Mucosa of gallbladder (tissue), 1 donor: ENCODE measurements around the gene C20orf173. TPM values are rescaled to one million over a fixed set of nuclear protein-coding genes. Genes with fewer than 3 reads are reported as not detected.
"Not testable (repeated sequence)": the region's sequence is repeated elsewhere in the genome, so short reads cannot be mapped to it uniquely, and the experiment has no call there.

Experiments
- DNase-seq: peaks from one replicate; pipeline ENCODE4 v3.0.0-alpha.2; 2020; ENCODE audit warnings: low spot score
- total RNA-seq: library from RNA; stranded (reverse); gene quantifications from one replicate; pipeline ENCODE4 v1.2.1, GENCODE V29; 2021
- donor health status: DM: no; HTN: no; CAD: no.

C20orf173 gene
- total RNA-seq = not detected

- DNase-seq = no peak
These were observed at the start of gene C20orf173 for GRCh38 chr20:35529552-35529951. TSS of gene C20orf173 (minus strand) at chr20:35529652. CDS start at chr20:35529373, 279 bp downstream.

- DNase-seq = no peak
These were observed 49.7 kb upstream of the C20orf173 start for GRCh38 chr20:35579196-35579595.

GRCh38 chr20:35578469-35578868 is 49.0 kb upstream of the C20orf173 start:
- no peak for DNase-seq

- no peak for DNase-seq
These were observed 47.4 kb upstream of the C20orf173 start for GRCh38 chr20:35576816-35577215.

- DNase-seq = no peak
These were observed 46.5 kb upstream of the C20orf173 start for GRCh38 chr20:35575958-35576357.

GRCh38 chr20:35572838-35573237 is 43.4 kb upstream of the C20orf173 start:
- DNase-seq = no peak

GRCh38 chr20:35571555-35571954 is 42.1 kb upstream of the C20orf173 start:
- no peak for DNase-seq

GRCh38 chr20:35568645-35569044 is 39.2 kb upstream of the C20orf173 start:
- no peak for DNase-seq

GRCh38 chr20:35564905-35565304 is 35.5 kb upstream of the C20orf173 start:
- no peak for DNase-seq

- no peak for DNase-seq
These were observed 34.4 kb upstream of the C20orf173 start for GRCh38 chr20:35563834-35564233.

- no peak for DNase-seq
These were observed 33.2 kb upstream of the C20orf173 start for GRCh38 chr20:35562541-35563110.

GRCh38 chr20:35561671-35562070 is 32.2 kb upstream of the C20orf173 start:
- DNase-seq = no peak

GRCh38 chr20:35561268-35561667 is 31.8 kb upstream of the C20orf173 start:
- no peak for DNase-seq

- DNase-seq = no peak
These were observed 31.1 kb upstream of the C20orf173 start for GRCh38 chr20:35560541-35560940.

GRCh38 chr20:35560105-35560511 is 30.7 kb upstream of the C20orf173 start:
- peak; percentile 49 for DNase-seq

GRCh38 chr20:35559042-35559693 is 29.7 kb upstream of the C20orf173 start:
- no peak for DNase-seq

GRCh38 chr20:35558451-35558850 is 29.0 kb upstream of the C20orf173 start:
- no peak for DNase-seq

GRCh38 chr20:35556871-35557270 is 27.4 kb upstream of the C20orf173 start:
- DNase-seq = no peak

GRCh38 chr20:35555951-35556645 is 26.6 kb upstream of the C20orf173 start:
- DNase-seq = no peak

GRCh38 chr20:35555461-35555860 is 26.0 kb upstream of the C20orf173 start:
- not testable (repeated sequence) for DNase-seq

- no peak for DNase-seq
These were observed 23.5 kb upstream of the C20orf173 start for GRCh38 chr20:35552914-35553313.

- no peak for DNase-seq
These were observed 22.1 kb upstream of the C20orf173 start for GRCh38 chr20:35551503-35551902.

- DNase-seq = no peak
These were observed 17.9 kb upstream of the C20orf173 start for GRCh38 chr20:35547329-35547728.
